Activated T-helper 9 cell treated with anti-CD3 and anti-CD28 coated beads, Interleukin-2, amount 50 U/mL, for 16 hours (primary cell): Measurements from ENCODE around the gene BSPRY.

Experiments used
- DNase-seq: peaks from one replicate; pipeline ENCODE4 v3.0.0-alpha.2; 2020; ENCODE audit warnings: low read depth

Gene BSPRY

DNA sequence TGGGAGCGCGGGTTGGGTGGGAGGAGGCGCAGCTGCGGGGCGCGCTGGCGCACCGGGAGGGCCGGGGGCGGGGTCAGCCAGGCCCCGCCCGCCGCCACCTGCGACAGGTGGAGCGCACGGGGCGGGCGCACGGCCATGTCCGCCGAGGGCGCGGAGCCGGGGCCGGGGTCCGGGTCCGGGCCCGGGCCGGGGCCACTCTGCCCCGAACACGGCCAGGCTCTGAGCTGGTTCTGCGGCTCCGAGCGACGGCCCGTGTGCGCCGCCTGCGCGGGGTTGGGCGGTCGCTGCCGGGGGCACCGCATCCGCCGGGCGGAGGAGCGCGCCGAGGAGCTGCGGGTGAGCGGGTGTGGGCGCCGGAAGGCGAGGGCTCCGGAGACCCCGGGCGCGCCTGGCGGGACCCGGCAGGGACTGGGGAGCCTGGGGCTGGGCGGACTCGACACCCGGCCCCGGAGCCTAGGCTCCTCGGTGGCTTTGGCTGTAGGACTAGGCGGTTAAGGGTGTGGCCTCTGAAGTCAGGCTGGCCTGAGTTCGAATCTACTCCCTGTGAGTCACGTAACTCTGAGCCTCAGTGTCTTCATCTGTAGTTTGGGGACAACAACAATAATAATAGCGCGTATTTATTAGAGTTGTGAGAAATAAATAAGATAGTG lies at the start of gene BSPRY:
Gene BSPRY, plus strand, starts transcription at position 97 of the 650 bp plus-strand sequence. Its CDS starts 39 bp downstream, at position 136.
- no peak for DNase-seq

DNA sequence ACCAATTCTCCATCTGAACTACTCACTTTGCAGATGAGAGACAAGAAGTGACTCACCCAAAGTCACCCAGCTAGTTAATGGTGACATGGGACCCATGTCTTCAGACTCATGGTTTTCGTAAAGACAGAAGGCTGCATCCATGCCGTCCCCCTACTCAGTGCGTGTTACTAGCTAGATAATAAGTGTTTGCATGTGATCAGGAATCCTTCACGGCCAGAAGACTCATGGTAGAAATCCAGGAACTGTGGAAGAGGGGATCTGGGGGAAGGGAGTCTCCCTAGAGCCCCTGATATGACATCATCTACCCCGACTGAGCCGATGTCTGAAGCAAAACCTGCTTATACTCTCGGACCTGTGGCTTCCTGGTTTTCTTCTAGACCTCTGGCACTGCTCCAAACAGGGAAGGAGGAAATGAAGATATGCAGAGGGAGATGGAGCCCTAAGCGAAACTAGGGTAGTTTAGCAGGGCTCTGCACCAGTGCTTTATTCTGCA lies 49.5 kb upstream of the BSPRY start:
- DNase-seq = no peak

DNA sequence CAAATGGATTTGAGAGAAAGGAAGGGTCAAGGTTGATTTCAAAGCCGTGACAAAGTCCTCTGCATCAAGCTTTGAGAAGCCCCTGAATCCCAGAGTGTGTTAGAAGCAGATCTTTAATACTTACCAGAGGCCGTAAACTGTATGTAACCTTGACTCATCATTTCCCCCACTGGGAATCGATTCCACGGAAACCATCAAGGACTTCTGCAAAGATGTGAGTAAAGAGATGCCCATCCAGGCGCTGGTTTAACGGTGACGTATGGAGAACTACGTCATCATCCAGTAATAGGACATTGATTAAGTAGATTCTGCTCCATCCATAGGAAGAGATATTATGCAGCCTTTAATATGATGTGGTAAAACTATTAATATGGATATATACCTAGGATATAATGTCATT lies 47.8 kb upstream of the BSPRY start:
- DNase-seq = no peak

DNA sequence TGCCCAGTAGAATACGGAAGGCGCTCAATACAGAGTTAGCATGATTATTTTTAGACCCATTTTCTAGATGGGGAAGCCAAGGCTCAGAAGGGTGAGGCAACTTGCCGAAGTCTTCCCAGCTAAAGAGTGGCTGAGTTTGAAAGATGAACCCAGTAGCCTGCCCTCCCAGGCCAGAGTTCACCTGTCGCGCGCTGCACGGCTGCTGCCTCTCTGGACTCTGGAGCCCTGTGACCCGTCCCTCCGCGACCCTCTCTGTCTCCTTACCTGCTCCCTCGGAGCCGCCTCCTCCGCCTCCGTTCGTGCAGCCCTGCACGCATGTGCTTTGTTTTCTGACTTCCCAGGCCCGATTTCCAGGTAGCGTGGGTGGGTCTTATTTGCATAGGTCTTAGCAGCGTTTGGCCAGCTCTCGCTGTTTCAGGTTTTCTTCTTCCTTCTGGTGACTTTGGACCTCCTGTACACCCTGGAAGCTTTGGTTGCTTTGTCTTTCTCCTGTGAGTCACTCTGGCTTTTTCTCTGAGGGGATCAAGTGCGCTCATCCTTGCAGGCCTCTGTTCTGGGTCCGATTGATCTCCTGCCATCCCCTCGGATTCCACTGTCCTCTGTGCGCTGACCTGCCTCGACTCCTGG lies 46.4 kb upstream of the BSPRY start, which contains the start of gene RNF183:
Gene RNF183, minus strand, starts transcription at position 585 of the 627 bp plus-strand sequence. CDS start 5,192 bp downstream, outside the sequence.
- no peak for DNase-seq

DNA sequence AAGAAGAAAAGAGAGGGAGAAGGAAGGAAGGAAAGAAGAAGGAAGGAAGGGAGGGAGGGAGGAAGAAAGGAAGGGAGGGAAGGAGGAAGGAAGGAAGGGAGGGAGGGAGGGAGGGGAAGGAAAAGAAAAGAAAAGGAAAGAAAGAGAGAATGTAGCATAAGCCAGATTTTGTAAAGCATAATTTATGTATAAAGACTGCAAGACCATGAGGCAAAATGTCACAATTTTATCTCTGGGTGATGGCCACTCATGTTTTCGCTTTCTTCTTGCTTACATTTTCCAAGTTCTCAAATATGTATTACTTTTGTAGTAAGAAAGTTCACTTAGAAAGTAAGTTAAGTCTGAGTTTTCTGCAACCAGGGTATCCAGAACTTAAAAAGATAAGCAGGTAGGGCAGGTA lies 42.8 kb upstream of the BSPRY start:
- no peak for DNase-seq

DNA sequence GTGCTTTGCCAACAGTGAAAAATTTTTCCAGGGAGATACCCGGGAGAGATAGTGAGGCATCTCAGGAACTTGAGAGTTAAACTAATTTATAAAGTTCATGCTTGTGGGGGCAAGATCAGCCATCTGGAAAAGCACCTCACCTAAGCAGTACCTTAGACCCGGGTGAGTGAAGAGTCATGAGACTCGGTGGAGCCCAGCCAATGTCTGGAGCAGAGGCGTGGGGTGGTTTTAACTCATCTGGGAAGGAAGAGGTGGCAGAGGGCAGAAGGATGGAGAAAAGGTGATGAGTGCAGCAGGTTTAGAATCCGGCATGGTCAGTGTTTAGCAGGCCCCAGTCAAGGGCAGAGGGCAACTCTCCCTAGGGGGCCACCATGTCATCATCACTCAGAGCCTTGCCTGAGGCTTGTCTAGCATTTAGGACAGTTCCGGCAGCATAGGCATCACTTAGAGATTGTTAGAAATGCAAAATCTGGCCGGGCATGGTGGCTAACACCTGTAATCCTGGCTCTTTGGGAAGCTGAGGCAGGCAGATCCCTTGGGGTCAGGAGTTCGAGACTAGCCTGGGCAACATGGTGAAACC lies 41.9 kb upstream of the BSPRY start:
- DNase-seq = no peak

DNA sequence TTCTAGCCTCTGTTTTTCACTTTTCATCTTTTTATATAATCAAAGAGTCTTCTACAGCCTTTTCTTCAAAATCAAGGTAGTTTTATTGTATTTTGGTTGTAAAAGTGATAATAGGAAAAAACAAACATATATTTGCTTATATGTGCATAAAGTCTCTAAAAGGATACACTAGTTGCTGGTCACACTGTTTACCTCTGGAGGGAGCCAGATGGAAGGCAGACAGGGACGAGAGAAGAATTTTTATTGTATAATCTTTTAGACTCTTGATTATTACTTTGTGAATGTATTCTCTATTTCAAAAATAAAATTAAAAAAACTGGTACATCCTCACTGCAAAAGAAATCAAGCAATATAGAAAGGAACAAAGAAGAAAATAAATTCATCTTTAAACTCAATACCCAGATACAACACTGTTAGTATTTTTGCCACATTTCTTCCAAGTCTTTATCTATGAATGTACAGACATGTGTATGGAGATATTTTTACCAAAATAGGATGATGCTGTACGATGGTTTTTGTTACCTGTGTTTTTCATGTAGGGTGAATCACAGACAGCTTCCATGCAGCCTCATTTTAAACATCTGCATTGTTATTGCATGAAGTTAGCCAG lies 40.0 kb upstream of the BSPRY start:
- DNase-seq = no peak

DNA sequence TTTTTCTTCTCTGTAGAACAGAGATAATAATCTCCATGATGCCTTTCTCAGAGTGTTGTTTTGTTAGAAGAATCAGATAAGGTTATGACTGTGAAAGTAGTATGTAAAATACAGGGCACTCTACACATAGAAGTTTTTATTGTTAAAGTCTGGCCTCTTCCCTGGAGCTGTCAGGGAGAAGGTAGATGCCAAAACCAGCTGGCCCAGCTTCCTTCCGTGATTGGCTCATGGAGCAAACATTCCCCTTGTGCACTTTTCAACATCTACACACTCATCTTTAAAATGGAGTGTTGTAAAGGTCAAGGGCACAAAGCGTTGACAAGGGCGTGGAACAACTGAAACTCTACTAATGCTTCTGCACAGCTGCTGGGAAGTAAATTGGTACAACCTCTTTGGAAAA lies 38.8 kb upstream of the BSPRY start:
- no peak for DNase-seq

DNA sequence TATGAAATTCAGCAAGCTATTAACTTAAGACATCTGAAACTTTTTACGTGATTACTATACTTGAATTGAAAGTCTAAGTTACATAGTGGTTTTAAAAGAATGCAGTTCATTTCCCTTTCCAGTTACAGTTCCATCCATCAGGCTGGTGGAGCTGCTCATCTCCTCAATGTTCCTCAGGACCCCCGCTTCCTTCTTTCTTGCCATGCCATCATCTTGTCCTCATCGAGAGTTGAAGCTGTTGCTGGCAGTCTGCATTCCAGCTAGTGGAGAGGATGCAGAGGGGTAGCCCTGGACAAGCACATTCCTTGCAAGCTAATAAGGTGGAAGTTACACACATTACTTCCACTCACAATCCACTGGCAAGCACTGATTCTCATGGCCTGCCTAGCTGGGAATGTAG lies 37.4 kb upstream of the BSPRY start:
- DNase-seq = no peak

DNA sequence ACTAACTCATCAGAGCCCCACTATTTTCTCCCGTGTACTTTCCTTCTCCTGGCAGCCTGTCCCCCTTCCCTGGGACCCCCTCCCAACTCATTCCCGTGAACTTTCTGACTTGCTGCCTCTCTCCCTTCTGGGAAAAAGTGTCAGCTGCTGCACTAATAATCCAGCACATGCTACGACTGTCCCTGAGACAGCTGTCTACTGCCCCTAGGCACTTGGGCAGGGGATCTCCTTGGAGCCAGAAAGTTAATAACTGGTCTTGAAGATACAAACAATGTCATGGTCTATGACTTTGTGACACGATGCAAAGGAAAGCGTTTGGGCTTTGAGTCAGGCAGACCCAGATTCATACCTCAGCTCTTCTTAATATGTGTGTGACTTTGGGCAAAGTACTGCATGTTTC lies 36.1 kb upstream of the BSPRY start:
- DNase-seq = no peak

DNA sequence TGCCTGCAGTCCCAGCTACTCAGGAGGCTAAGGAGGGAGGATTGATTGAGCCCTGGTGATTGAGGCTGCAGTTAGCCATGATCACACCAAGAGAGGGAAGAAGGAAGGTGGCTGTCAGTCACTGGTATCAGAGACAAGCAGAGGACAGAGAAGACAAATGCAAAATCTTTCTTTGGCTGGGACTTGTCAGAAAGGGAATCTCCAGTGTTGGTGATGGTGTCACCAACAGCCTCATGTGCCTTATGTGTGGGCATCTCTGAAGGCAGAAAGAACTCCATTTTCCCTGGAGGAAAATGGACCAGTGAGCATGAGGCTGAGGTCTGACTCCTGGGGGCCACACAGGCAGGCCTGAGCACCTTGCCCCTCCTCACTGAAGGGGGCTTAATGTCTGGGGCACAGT lies 34.1 kb upstream of the BSPRY start:
- no peak for DNase-seq

DNA sequence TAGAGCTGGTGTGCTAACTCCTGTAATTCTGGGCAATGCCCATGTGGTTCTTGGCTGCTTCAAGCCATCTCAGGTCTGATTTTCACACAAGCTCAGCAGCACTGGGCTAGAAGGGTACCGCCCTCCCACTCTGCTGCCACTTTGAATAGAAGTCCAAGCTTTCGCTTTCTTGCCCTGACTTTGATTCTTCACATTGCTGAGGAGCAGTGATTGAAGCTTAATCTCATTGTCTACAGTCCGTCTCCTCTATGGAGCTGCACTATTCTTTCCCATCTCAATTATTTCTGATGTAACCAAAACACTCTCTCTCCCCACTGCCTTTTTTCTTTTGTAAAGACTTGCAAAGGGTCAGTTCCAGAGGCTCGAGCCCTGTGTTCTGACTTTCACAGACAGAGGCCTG lies 33.3 kb upstream of the BSPRY start:
- DNase-seq = no peak

DNA sequence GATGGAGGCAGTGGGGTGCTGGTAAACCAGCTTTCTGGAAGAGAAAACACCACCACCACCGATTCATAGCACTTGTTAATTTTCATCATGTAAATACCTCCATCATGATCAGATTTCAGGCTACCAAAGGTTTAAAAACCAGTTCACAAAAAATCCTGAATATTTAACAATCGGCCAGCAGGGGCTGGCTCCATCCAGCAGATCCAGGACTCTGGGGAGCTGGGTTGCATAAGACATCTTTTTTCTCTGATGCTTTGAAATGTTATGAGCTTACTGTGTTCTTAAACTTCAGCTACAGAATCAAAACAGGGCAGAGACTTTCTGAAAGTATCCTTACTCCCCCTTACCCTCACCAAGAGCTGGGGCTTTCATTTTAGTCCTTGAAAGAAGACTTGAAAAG lies 31.6 kb upstream of the BSPRY start:
- DNase-seq = no peak

DNA sequence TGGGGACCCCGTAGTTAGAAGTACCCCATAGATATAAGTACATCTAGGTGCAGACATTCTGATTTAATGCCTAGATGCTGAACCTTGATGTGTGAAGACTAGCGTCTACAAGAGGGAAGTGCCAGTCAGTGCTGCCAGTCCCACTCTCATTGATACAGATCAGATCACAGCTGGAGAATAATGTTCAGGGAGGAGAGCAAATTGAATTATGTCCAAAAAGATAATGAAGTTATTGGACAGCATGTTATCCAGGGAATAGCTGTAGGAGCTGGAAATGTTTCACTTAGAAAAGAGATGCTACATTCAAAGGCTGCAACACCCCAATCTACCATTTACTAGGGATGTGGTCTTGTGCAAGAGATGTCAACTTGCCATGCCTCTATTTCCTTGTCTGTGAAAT lies 30.3 kb upstream of the BSPRY start:
- DNase-seq = no peak

DNA sequence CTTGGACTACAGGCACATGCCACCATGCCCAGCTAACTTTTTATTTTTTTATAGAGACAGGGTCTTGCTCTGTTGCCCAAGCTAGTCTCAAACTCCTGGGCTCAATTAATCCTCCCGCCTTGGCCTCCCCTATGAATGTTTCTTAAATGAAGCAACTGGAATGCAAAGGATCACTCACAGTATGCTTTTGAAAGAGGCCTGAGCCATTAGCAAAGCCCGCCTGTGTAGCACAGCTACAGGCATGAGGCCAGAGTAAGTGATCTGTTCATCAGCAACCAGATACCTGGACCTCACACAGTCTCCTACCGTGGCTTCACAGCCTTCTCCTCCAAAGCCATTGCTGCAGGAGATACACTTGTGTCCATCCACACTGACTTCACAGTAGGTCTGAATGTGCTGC lies 29.3 kb upstream of the BSPRY start:
- no peak for DNase-seq

DNA sequence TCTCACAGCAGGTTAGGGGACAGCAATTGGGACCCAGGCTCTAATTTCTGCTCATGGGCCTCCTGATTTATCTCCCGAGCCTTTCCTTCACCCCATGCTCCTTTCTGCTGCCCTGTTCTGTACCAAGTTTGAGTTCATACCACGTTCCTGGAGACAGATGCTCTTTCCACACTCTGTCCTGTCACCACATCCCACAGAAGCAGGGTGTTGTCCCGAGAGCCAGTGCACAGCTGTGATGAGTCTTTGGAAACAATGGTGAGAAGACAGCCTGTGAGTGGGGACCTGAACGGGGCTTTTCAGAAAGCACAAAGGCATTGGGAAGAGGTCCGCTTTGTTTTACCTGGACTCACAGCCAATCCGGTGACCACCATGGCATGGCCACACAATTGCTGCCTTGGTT lies 26.7 kb upstream of the BSPRY start:
- no peak for DNase-seq

DNA sequence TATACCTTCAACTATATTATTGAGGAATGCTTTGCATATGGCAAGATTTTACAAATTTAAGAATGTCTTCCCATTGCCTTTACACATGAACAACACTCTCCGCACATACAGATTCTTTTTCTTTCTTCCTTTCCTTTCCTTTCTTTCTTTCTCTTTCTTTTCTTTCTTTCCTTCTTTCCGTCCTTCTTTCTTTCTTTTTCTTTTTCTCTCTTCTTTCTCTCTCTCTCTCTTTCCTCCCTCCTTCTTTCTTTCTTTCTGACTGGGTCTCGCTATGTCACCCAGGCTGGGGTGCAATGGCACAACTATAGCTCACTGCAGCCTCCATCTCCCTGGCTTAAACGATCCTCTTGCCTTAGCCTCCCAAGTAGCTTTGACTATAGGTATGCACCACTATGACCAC lies 23.1 kb upstream of the BSPRY start:
- no peak for DNase-seq

DNA sequence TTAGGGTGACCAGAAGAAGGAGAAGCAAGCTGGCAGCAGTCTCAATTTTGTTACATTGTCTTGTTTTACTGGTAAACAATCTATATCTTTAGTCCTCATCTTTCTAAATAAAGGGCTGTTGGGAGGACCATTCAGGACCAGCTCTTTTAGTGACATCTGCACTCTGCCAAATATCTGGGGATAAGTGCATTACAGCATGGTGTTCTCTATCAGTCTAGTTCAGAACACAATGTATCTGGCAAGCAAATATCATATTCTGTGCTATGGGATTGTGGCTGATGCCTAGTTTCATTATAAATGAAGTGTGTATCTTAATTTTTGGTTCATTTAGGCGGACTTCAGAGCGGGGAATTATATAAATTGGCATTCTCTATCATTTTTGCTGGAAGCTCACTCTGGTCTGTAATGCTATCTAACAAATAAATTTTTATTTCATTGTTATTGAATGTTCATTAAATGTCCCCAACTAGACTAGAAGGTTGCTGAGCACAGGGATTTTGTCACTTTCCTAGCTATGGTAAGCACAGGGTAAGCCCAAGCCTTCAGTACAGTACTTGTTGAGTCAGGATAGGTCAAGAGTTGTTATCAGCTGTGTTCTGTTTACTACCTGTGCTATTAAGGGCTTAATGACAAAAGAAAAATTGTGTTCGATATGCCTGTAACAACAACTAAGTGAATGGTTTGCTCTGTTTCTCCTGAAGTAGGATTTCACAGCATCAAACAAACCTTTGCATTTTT lies 21.1 kb upstream of the BSPRY start:
- no peak for DNase-seq

DNA sequence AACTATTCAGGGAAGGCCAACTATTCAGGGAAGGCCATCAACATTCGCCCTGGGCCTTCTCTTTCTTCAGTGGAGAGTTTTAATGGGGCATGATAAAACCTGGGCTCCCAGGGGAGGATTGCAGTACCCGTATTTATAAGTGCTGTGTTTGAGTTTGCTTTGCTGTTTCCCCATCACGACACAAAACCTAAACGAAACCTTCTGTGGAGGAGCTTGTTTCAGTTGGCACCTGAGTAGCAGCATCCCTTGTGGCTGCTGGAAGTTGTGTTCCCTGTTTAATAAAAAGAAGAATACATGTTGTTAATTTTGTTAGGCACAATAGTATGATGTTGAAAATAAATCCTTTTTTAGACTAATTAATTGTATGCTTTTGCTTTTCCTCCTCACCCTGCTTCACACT lies 17.6 kb upstream of the BSPRY start:
- no peak for DNase-seq

DNA sequence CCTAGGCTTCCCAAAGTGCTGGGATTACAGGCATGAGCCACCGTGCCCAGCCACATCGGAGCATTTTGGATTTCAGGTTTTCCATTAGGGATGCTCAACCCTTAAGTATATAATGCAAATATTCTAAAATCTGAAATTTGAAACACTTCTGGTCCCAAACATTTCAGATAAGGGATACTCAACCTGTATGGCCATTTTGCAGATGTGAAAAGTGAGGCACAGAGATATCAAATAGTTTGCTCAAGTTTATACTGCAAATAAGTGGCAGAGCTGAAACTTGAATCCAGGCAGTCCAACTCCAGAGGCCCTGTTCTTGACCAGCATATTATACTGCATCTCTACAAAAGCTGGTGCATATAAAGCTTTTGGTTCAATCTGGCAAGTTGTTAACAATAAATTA lies 11.6 kb upstream of the BSPRY start:
- DNase-seq = no peak

DNA sequence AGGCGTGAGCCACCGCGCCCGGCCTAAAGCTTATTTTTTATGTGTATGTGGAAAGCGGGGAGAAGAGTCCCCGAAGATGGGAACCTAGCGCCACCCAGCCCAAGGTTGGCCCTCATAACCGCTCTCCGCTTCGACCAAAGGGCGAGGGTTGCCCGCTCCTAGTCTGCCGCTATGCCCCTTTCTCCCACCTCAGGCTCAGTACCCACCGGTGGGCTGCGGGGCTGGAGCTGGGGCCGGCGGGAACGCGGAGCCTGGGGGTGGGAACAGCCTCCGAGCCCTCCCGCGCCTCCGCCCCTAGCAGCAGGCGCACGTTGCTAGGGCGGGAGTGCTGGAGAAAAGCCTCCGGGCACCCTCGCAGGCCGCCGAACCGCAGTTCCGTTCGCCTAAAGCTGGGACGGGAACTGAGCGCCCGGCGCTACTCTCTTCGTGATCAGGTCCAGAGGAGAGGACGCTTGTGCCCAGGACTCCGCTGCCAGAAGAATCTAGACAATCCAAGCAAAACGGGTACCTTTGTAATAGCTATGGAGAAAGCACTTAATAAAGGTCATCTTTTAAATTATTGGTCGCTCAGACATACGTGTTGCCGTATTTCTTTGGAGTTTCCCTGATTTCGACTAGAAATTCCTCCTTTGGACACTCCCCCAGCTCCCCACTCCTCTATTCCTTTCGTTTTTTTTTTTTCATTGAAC lies 9.2 kb upstream of the BSPRY start, which contains the start of gene WDR31:
Gene WDR31, minus strand, starts transcription at position 265 of the 689 bp plus-strand sequence. CDS start 8,253 bp downstream, outside the sequence.
- peak; percentile 75 for DNase-seq
